Esophagus muscularis mucosa (tissue), 4 donors: ENCODE data around the gene ATL3.
"Not testable (repeated sequence)": the region's sequence is repeated elsewhere in the genome, so short reads cannot be mapped to it uniquely, and the experiment has no call there.

Source experiments
- CTCF ChIP-seq, 3 experiments: fragments of 200-600 bp in 2 of 3; fragments of 450-650 bp in 1 of 3; sonication (generic) in 2 of 3; IDR thresholded peaks; one replicate each; pipeline ENCODE4 v1.5.1; 2017 to 2019; ENCODE audit warnings: antibody characterized with exemption in 3 of 3, mild to moderate bottlenecking in 2 of 3, moderate library complexity in 1 of 3
- EP300 ChIP-seq: sonication (generic); formaldehyde crosslinking; IDR thresholded peaks from one replicate; pipeline ENCODE4 v1.6.1; 2017; ENCODE audit warnings: antibody characterized with exemption
- POLR2A ChIP-seq: fragments of 450-650 bp; IDR thresholded peaks from one replicate; pipeline ENCODE4 v1.6.1; 2017; ENCODE audit warnings: antibody characterized with exemption, moderate library complexity, mild to moderate bottlenecking, low read depth
- POLR2AphosphoS5 ChIP-seq, 2 donors: sonication (generic); formaldehyde crosslinking; IDR thresholded peaks; one replicate each; pipeline ENCODE4 v1.6.1; 2017; ENCODE audit warnings: antibody characterized with exemption in 2 of 2

DNA sequence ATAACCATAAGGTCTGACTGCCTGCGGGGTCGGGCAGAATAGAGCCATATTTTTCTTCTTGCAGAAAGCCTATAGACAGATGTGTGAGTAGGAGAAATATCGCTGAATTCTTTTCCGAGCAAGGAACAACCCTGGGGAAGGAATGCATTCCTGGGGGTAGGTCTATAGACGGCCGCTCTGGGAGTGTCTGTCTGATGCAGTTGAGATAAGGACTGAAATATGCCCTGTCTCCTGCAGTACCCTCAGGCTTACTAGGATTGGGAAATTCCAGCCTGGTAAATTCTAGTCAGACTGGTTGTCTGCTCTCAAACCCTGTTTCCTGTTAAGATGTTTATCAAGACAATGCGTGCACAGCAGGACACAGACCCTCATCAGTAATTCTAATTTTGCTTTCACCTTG, 90.0 kb downstream of the ATL3 start:
- not testable (repeated sequence) for TF ChIP-seq CTCF (IDR thresholded peaks at IDR 0.05); POLR2A; POLR2AphosphoS5 (IDR thresholded peaks at IDR 0.05); EP300
